ENCODE results near the gene TBX6.
"Not testable (repeated sequence)": the region's sequence is repeated elsewhere in the genome, so short reads cannot be mapped to it uniquely, and the experiment has no call there.

TBX6 gene

GRCh38 chr16:30131869-30132475 lies 40.2 kb upstream of the TBX6 start:
- POLR2A ChIA-PET, result no interaction called here

GRCh38 chr16:30127993-30128392 lies 36.3 kb upstream of the TBX6 start:
- no peak for TF ChIP-seq CTCF (IDR thresholded peaks at IDR 0.05; ENCODE audit: control extremely low read depth, extremely low read depth, low read depth, missing control alignments)
- POLR2A ChIA-PET, result no interaction called here
- CTCF ChIA-PET, result interaction anchor here (0.8 to 1.5 kb wide), 3 partner anchors 12 to 36 kb away, joined by 3 read pairs; no protein-coding TSS in a partner anchor
- DNase-seq (ENCODE audit: extremely low spot score), result no peak

More at GRCh38 chr16:30131869-30132475, 40.2 kb upstream of the TBX6 start:
- CTCF ChIA-PET, result no interaction called here
- no peak for DNase-seq (ENCODE audit: extremely low spot score)
- TF ChIP-seq CTCF (IDR thresholded peaks at IDR 0.05; ENCODE audit: control extremely low read depth, extremely low read depth, low read depth, missing control alignments), result no peak

- POLR2A ChIA-PET; DNase-seq (ENCODE audit: extremely low spot score): not testable (repeated sequence)
- CTCF ChIA-PET, result interaction anchor here (1.6 to 2.7 kb wide), 3 partner anchors 9 to 33 kb away, joined by 4 to 12 read pairs (median 10); partner anchors contain the start of gene TBX6
Measured at GRCh38 chr16:30125690-30126089, 34.0 kb upstream of the TBX6 start.

GRCh38 chr16:30124985-30125379 lies 33.3 kb upstream of the TBX6 start:
- CTCF ChIA-PET, result interaction anchor here (1.2 to 2.7 kb wide), 4 partner anchors 12 to 33 kb away, joined by 3 to 12 read pairs (median 6); partner anchors contain the start of gene TBX6
- POLR2A ChIA-PET, result no interaction called here
- no peak for TF ChIP-seq CTCF (IDR thresholded peaks at IDR 0.05; ENCODE audit: control extremely low read depth, extremely low read depth, low read depth, missing control alignments)
- DNase-seq (ENCODE audit: extremely low spot score), result no peak

- no peak for DNase-seq (ENCODE audit: extremely low spot score)
- ChIA-PET POLR2A (no interaction called here), CTCF (interaction anchor here (2.4 to 3.8 kb wide), 2 partner anchors 11 to 30 kb away, joined by 9 to 18 read pairs; partner anchors contain the start of gene TBX6)
- no peak for TF ChIP-seq CTCF (IDR thresholded peaks at IDR 0.05; ENCODE audit: control extremely low read depth, extremely low read depth, low read depth, missing control alignments)
Measured at GRCh38 chr16:30122604-30123160, 31.0 kb upstream of the TBX6 start.

GRCh38 chr16:30121741-30122571 lies 30.2 kb upstream of the TBX6 start:
- ChIA-PET POLR2A (no interaction called here), CTCF (interaction anchor here (2.4 to 3.8 kb wide), 2 partner anchors 10 to 30 kb away, joined by 9 to 18 read pairs; partner anchors contain the start of gene TBX6)
- no peak for TF ChIP-seq CTCF (IDR thresholded peaks at IDR 0.05; ENCODE audit: control extremely low read depth, extremely low read depth, low read depth, missing control alignments)
- DNase-seq (ENCODE audit: extremely low spot score), result no peak
